ENCODE data around the gene ADTRP. TPM values are rescaled to one million over a fixed set of nuclear protein-coding genes. Genes with fewer than 3 reads are reported as not detected.

ADTRP gene
- total RNA-seq, 4 donors from 2014 or later = 0.23 to 0.72 (median 0.67) TPM; not detected in 1

- ATAC-seq = peak; percentile 29
- Histone ChIP-seq H3K27ac (peak overlapping the region in 3 of 4 donors; percentile 13 to 53 (median 43)), H3K4me3 (no peak overlapping the region), H3K4me1 (peaks cover 2 to 69% (median 19%) of the 10 kb centered on the region in 3 donors), H3K36me3 (no peaks in the 10 kb centered on the region), H3K9me3 (no peaks in the 10 kb centered on the region), H3K27me3 (no peaks in the 10 kb centered on the region)
- no peak for TF ChIP-seq POLR2A (IDR thresholded peaks at IDR 0.05)
- TF ChIP-seq POLR2AphosphoS5 (IDR thresholded peaks at IDR 0.05) = peak; percentile 71
- WGBS, 2 donors (ENCODE audit: low coverage in 1 of 2) = 21 to 44% methylated on average over 6 to 7 of the region's 8 CpGs
Measured at GRCh38 chr6:11766589-11767450, 11.8 kb downstream of the ADTRP start.

- Histone ChIP-seq H3K4me3 (no peak overlapping the region), H3K27me3 (no peaks in the 10 kb centered on the region), H3K4me1 (peaks cover 2 to 65% (median 16%) of the 10 kb centered on the region in 3 donors)
Measured at GRCh38 chr6:11766043-11766442, 12.6 kb downstream of the ADTRP start.

GRCh38 chr6:11764250-11764604 lies 14.4 kb downstream of the ADTRP start:
- WGBS, 2 donors (ENCODE audit: low coverage in 1 of 2) = 90 to 100% methylated on average over 1 of the region's 1 CpG
- no peak for ATAC-seq
- Histone ChIP-seq H3K9me3 (no peaks in the 10 kb centered on the region), H3K27me3 (no peaks in the 10 kb centered on the region), H3K4me3 (no peak overlapping the region), H3K4me1 (peaks cover 2 to 53% (median 9%) of the 10 kb centered on the region in 3 donors), H3K27ac (peak overlapping the region; percentile 37 to 83 (median 80)), H3K36me3 (no peaks in the 10 kb centered on the region)
- TF ChIP-seq POLR2A (IDR thresholded peaks at IDR 0.05) (no peak), POLR2AphosphoS5 (IDR thresholded peaks at IDR 0.05) (no peak), EP300 (IDR thresholded peaks at IDR 0.05) (no peak), CTCF (IDR thresholded peaks at IDR 0.05) (no peak)

More at GRCh38 chr6:11766043-11766442, 12.6 kb downstream of the ADTRP start:
- Histone ChIP-seq H3K27ac (peak overlapping the region in 3 of 4 donors; percentile 13 to 53 (median 43)), H3K9me3 (no peaks in the 10 kb centered on the region), H3K36me3 (no peaks in the 10 kb centered on the region)
- 39 to 67% methylated on average over 1 to 2 of the region's 2 CpGs for WGBS, 2 donors (ENCODE audit: low coverage in 1 of 2)
- no peak for ATAC-seq
- no peak for TF ChIP-seq CTCF (IDR thresholded peaks at IDR 0.05)
- TF ChIP-seq POLR2A (IDR thresholded peaks at IDR 0.05) = no peak
- no peak for TF ChIP-seq POLR2AphosphoS5 (IDR thresholded peaks at IDR 0.05)
- TF ChIP-seq EP300 (IDR thresholded peaks at IDR 0.05) = no peak

GRCh38 chr6:11763460-11764249 lies 14.9 kb downstream of the ADTRP start:
- Histone ChIP-seq H3K9me3 (no peaks in the 10 kb centered on the region), H3K4me3 (no peak overlapping the region), H3K27ac (peak overlapping the region; percentile 48 to 83 (median 80)), H3K36me3 (no peaks in the 10 kb centered on the region), H3K27me3 (no peaks in the 10 kb centered on the region), H3K4me1 (peaks cover 2 to 53% (median 9%) of the 10 kb centered on the region in 3 donors)
- peak; percentile 96 for TF ChIP-seq POLR2AphosphoS5 (IDR thresholded peaks at IDR 0.05)
- TF ChIP-seq POLR2A (IDR thresholded peaks at IDR 0.05) = no peak
- peak; percentile 55 for ATAC-seq
- WGBS, 2 donors (ENCODE audit: low coverage in 1 of 2) = 71 to 78% methylated on average over 3 to 4 of the region's 4 CpGs

GRCh38 chr6:11762794-11763459 lies 15.7 kb downstream of the ADTRP start:
- peak; percentile 23 for ATAC-seq
- H3K9me3 ChIP-seq = peaks cover 0 to under 1% (median 0%) of the 10 kb centered on the region in 3 donors
- TF ChIP-seq EP300 (IDR thresholded peaks at IDR 0.05) = no peak
- no peak for TF ChIP-seq POLR2A (IDR thresholded peaks at IDR 0.05)
- no peak for TF ChIP-seq POLR2AphosphoS5 (IDR thresholded peaks at IDR 0.05)
- no peak for TF ChIP-seq CTCF (IDR thresholded peaks at IDR 0.05)
- 42 to 43% methylated on average over 3 to 4 of the region's 4 CpGs for WGBS, 2 donors (ENCODE audit: low coverage in 1 of 2)
- no peaks in the 10 kb centered on the region for H3K36me3 ChIP-seq
- H3K27ac ChIP-seq = peak overlapping the region; percentile 48 to 83 (median 80)
- H3K27me3 ChIP-seq = no peaks in the 10 kb centered on the region
- no peak overlapping the region for H3K4me3 ChIP-seq
- H3K4me1 ChIP-seq = peaks cover 2 to 50% (median 9%) of the 10 kb centered on the region in 3 donors
